HAP-1 (cell line): ENCODE data around the gene CHTF18.

Experiments used
- DNase-seq, 2 experiments: peaks; one replicate each; pipeline ENCODE4 v3.0.0-alpha.2; 2016 to 2020; ENCODE audit warnings: low spot score in 2 of 2
- H3K27me3 ChIP-seq: fragments of 250-450 bp; sonication (Bioruptor Pico); 2 replicates; pipeline ENCODE4 v1.5.1; 2020; ENCODE audit warnings: low read depth, mild to moderate bottlenecking, moderate library complexity
- H3K36me3 ChIP-seq: fragments of 250-450 bp; sonication (Bioruptor Pico); replicated peaks from 2 replicates; pipeline ENCODE4 v1.5.1; 2020; ENCODE audit warnings: mild to moderate bottlenecking
- H3K4me1 ChIP-seq: fragments of 250-450 bp; sonication (Bioruptor Pico); 2 replicates; pipeline ENCODE4 v1.5.1; 2020; ENCODE audit warnings: mild to moderate bottlenecking
- H3K4me3 ChIP-seq: fragments of 250-450 bp; sonication (Bioruptor Pico); 2 replicates; pipeline ENCODE4 v1.5.1; 2020; ENCODE audit warnings: mild to moderate bottlenecking, moderate library complexity
- H3K9me3 ChIP-seq: fragments of 250-450 bp; sonication (Bioruptor Pico); 2 replicates; pipeline ENCODE4 v1.5.1; 2020; ENCODE audit warnings: mild to moderate bottlenecking, moderate library complexity
- in situ Hi-C: fragments of 300-500 bp; cut with MboI; formaldehyde crosslinking; loops from 3 replicates; pipeline ENCODE4 v1.14.3; 2020; ENCODE audit warnings: low sequenced_read_pairs, inconsistent platforms, mixed read lengths

The CHTF18 gene

GRCh38 chr16:844638-845350 is 56.4 kb downstream of the CHTF18 start:
- Histone ChIP-seq H3K27me3 (no peaks in the 10 kb centered on the region), H3K36me3 (no peaks in the 10 kb centered on the region), H3K9me3 (no peaks in the 10 kb centered on the region; the same call in 1 of the 2 replicates), H3K4me3 (no peak overlapping the region), H3K4me1 (no peaks in the 10 kb centered on the region)
- in situ Hi-C loops: no loop called here
- no peak for DNase-seq

- Histone ChIP-seq H3K36me3 (no peaks in the 10 kb centered on the region), H3K4me1 (no peaks in the 10 kb centered on the region), H3K27me3 (no peaks in the 10 kb centered on the region), H3K4me3 (no peak overlapping the region), H3K9me3 (no peaks in the 10 kb centered on the region; the same call in 1 of the 2 replicates)
- DNase-seq: no peak
- in situ Hi-C loops: no loop called here
Observed at GRCh38 chr16:845351-845745, 56.9 kb downstream of the CHTF18 start.

- DNase-seq: no peak
- Histone ChIP-seq H3K36me3 (no peaks in the 10 kb centered on the region), H3K9me3 (no peaks in the 10 kb centered on the region; the same call in 1 of the 2 replicates), H3K27me3 (no peaks in the 10 kb centered on the region), H3K4me1 (no peaks in the 10 kb centered on the region), H3K4me3 (no peak overlapping the region)
- in situ Hi-C loops: no loop called here
Observed at GRCh38 chr16:847151-847550, 58.7 kb downstream of the CHTF18 start.
